HG03457 (cell line): ENCODE measurements around the gene LIMS2.

Experiments used
- ATAC-seq: cut with Tn5 transposase; IDR thresholded peaks from one replicate; pipeline ENCODE4 v1.9.1; 2021; ENCODE audit warnings: moderate number of reproducible peaks; ENCODE audit not compliant: unreplicated experiment

Gene LIMS2

DNA sequence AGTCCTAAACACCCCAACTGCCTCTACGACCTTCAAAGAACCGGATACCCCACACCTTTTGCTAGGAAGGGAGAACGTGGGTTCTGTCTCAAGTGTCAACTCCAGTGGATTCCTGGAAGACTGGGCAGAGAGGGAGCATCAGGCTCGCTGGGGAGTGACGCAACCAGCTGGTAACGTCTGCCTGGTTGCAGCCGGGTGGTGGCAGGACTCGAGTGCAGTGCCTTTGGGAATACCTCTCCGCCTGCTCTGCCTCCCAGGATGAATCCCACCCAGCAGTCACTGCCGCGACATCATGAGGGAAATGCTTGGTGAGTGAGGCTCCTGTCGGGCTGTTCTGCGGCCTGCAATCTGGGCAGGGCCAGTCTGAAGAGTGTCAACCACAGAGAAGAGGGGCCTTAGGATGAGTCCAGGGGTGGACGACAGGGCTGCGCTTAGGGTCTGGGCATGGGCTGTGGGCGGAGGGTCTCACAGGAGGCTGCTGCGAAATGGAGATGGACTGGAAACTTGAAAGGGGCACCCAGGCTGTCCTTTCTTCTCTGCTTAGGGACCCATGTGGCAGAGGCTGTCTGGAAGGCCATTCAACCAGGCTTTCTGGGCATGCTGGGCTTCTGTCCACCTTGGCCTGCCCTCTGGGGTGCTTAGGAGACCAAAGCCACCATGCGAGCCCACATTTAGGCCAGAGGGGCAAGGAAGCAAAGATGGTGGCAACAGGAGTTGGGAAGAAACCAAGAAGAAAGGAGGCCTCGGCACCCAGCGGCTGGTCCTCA is 16.5 kb downstream of the LIMS2 start:
- no peak for ATAC-seq

DNA sequence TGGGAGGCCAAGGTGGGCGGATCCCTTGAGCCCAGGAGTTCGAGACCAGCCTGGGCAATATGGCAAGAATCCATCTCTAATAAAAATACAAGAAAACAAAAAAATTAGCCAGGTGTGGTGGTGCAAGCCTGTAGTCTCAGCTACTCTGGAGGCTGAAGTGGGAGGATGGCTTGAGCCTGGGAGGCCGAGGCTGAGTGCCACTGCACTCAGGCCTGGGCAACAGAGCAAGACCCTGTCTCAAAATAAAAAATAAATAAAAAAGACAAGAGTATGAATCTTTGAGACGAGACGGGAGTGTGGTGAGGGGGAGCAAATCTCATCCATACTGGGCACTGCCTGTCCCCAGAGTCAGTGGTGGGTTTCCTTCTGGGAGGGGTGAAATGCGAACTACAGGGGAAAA is 17.2 kb downstream of the LIMS2 start:
- no peak for ATAC-seq

GRCh38 chr2:127657232-127657595 is 18.1 kb downstream of the LIMS2 start:
- ATAC-seq, result no peak

DNA sequence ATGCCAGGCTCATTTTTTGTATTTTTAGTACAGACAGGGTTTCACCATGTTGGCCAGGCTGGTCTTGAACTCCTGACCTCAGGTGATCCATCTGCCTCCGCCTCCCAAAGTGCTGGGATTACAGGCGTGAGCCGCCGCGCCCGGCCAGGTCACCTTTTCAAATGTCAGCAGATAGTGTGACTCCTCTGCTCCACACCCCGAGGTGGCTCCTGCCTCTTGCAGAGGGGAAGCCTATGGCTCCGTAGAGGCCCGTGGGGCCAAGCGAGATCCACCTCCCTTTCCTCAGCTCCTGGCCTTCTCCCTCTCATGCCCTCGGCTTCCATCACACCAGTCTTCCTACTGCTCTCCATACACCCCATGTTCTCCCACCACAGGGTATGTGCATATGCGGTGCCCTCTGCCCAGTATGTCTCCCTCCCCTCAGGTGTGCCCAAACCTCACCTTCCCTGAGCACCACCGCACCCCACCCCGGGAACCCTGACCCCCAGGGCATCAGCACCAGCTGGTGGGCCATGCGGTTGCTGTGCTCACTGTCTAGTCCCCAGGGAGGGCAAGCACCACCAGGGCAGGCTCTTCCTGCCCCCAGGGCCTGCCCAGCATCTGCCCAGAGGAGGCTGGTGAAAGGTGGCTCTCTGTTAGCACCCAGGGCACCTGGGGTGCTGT is 18.6 kb downstream of the LIMS2 start:
- ATAC-seq, result no peak

DNA sequence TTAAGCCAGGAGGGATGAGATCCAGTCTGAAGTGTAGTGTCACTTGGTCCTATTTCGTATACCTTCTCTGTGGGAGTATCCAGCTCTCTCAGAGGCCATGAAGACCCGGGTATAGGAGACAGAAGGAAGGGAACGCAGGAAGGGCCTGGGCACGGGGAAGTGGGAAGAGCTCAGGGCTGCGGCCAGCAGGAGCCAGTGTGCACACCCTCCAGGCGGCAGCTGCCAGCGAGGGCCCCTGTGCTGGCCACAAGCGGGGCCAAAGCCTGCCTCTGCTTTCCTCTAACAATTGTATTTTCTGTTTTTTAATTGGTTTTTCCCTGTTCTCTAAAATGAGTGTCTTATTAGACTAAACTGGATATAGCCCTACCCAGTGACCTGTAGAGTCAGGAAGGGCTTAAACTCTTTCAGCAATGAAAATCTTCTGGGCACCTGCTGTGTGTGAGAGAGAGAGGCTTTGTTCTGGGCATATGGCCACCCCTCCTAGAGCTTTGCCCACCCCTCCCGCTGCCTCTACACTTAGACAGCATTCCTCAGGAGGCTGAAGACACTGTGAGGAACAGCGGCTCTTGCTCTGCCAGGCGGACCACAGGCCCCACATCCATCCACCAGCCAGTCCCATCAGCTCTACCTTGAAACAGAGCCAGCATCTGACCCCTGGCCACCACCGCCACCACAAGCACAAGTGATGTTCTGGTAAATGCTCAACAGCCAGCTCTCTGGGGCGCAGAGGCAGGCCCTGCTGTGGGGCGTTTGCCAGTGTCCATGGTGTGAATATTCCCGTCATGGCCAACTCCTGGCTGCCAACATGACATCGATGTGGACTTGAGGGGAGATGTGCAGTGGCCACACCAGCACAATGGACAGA is 19.9 kb downstream of the LIMS2 start:
- no peak for ATAC-seq

GRCh38 chr2:127654838-127655175 is 20.5 kb downstream of the LIMS2 start:
- no peak for ATAC-seq

DNA sequence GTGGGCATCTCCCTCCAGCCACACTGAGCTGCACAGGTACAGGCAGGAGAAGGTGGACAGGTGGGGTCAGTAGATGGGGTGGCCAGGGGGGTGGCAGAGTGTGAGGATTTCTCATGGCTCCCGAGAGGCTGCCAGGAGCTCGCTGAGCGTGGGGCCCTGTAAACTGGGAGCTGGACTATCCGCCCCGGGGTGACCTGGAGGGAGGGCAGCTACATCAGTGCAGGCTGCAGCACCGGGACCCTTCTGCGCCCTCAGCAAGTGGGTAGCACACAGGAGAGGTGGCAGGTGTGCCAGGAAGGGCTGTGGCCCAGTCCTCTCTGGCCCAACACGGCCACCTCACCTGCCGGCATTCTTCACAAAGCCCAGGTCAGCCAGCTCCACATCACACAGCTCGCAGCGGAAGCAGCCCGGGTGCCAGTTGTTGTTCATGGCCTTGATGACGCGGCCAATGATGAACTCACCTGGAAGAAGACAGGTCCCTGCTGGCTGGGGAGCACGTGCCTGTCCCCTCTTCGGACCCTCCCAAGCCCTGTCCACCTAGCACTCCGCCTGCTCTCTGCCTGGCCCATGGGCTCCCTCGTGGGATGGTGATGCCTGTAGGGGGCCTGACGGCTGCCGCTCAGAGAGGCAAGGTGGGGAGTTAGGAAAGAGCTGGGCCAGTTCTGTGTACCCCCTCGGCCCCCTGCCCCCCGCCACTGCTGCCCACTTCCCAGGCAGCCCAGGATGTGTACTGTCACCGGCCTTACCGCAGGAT is 21.1 kb downstream of the LIMS2 start:
- ATAC-seq, result no peak

DNA sequence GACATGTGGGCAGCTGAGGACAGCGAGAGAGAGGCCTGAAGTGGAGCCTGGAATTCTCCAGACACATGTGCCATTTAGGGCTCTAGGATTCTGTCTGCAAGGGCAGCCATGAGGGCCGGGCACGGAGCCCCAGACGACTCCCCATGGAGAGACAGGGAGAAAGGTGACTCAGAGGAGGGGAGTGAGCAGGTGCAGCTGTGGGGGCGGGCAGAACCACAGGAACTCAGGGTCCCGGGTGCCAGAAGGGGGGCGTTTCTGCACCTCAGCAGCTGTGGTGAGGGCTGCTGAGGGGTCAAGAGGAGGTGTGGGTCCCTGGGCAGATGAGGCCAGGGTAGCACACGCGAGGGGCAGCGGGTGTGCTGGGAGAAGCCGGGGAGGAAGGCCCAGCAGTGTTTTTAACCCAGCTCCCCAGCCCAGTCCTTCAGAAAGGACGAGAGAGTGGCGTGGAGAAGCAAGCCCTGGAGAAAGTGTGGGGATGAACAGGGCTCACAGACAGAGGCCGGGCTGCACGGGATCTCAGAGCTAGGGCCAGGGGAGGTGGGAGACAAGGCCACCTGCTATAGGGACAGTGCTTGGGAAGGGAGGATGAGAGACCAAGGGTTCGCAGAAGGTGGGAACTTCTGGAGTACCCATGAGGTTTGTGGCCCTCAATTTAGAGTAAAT is 21.8 kb downstream of the LIMS2 start:
- no peak for ATAC-seq

GRCh38 chr2:127652786-127653357 is 22.5 kb downstream of the LIMS2 start:
- ATAC-seq, result no peak

GRCh38 chr2:127651971-127652550 is 23.3 kb downstream of the LIMS2 start:
- no peak for ATAC-seq

- no peak for ATAC-seq
These were observed 23.9 kb downstream of the LIMS2 start for GRCh38 chr2:127651381-127651809.

DNA sequence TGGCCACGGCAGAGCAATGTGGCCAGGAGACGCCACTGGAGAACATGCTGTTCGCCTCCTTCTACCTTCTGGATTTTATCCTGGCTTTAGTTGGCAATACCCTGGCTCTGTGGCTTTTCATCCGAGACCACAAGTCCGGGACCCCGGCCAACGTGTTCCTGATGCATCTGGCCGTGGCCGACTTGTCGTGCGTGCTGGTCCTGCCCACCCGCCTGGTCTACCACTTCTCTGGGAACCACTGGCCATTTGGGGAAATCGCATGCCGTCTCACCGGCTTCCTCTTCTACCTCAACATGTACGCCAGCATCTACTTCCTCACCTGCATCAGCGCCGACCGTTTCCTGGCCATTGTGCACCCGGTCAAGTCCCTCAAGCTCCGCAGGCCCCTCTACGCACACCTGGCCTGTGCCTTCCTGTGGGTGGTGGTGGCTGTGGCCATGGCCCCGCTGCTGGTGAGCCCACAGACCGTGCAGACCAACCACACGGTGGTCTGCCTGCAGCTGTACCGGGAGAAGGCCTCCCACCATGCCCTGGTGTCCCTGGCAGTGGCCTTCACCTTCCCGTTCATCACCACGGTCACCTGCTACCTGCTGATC is 24.4 kb downstream of the LIMS2 start:
- no peak for ATAC-seq

DNA sequence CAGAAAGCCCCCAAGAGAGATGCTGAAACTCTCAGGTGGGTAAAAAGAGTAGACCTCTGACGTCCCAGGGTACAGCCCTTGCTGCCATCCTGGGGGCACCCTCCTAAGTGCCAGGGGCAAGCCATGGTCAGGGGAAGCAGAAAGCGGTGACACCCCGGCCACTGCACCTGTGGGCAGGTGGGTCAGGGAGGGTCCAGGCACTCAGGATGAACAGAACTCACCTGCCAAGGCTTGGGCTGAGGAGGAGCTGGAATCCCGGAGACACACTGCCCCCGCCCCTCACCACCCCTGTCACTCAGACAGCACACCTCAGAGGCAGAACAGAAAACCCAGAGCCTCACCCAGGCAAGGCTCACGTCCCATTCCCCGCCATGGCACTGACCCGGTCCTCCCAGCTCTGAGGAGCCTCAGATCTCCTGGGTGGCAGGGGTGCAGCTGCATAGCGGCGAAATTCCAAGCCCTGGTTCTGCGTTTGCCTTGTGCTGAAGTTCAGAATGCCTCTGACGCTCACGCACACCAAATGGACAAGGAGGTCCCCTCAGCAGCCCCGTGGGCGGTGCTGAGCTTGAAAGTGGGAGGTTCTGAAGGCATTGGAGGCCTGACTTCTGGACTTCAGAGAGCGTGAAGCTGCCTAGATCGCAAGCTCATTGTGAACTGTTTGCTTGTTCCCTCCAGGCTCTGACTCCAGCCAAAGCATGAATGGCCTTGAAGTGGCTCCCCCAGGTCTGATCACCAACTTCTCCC is 25.1 kb downstream of the LIMS2 start:
- no peak for ATAC-seq

DNA sequence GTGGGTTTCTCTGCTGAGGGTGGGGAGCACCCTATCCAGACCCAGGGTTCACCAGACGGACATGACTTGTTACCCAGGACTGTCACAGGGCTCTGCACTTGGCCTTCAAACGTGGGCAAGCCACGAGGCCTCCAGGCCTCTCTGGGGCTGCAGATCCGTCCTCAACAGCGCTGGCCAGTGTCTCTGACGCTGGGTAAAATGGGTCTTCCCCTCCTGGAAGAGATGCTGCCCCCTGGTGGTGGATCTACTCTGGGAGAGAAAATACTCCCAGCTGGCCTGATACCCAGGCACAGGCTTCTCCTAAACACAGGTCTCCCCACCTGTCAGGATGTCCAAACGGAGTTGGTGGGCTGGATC is 25.7 kb downstream of the LIMS2 start:
- no peak for ATAC-seq

GRCh38 chr2:127649100-127649611 is 26.2 kb downstream of the LIMS2 start:
- ATAC-seq, result no peak

DNA sequence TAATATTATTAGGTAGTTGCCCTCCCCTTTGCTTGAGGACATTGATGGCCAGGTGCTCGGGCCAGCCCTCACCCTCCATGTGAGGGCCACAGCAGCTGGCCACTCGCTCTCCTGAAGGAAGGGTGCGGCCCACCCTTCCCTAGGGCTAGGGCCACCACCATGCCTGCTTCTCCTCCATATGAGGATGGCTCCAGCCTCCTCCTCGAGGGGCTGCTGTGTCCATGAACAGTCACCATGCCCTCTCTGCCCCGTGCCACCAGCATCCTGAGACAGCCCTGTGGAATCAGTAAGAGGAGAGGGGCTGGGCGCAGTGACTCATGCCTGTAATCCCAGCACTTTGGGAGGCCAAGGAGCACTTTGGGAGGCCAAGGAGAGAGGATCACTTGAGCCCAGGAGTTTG is 27.0 kb downstream of the LIMS2 start:
- no peak for ATAC-seq

- ATAC-seq, result no peak
These were observed 27.8 kb downstream of the LIMS2 start for GRCh38 chr2:127647242-127648190.
